K562 (cell line): ENCODE results near the gene METTL3.

Experiments
- ELF1 ChIP-seq: fragments of 200-800 bp; sonication (Bioruptor generic); IDR thresholded peaks from 2 replicates; pipeline ENCODE4 v1.6.1; 2016; ENCODE audit warnings: missing genetic modification characterization, missing compliant biosample characterization
- GABPB1 ChIP-seq: sonication (generic); formaldehyde crosslinking; IDR thresholded peaks from 2 replicates; pipeline ENCODE4 v1.8.0; 2022; ENCODE audit warnings: mild to moderate bottlenecking, missing genetic modification reagents
- MCM5 ChIP-seq: fragments of 450-650 bp; IDR thresholded peaks from 2 replicates; pipeline ENCODE4 v1.6.1; 2016; ENCODE audit warnings: low read depth
- STAT5B ChIP-seq: fragments of 250-450 bp; sonication (Bioruptor Pico); IDR thresholded peaks from 2 replicates; pipeline ENCODE4 v1.8.0; 2021; ENCODE audit warnings: mild to moderate bottlenecking, inconsistent platforms
- XRCC5 ChIP-seq: fragments of 200-400 bp; formaldehyde crosslinking; IDR thresholded peaks from 2 replicates; pipeline ENCODE4 v1.6.1; 2017; ENCODE audit warnings: low read depth, mild to moderate bottlenecking, low read length
- YY1 ChIP-seq, 3 experiments: IDR thresholded peaks; 2 replicates each; pipeline ENCODE4 v1.6.1; 2011; ENCODE audit warnings: low read length in 2 of 3, mild to moderate bottlenecking in 2 of 3, moderate library complexity in 2 of 3, borderline replicate concordance in 1 of 3, control low read depth in 1 of 3, low read depth in 1 of 3; ENCODE audit not compliant: insufficient read depth in 3 of 3, insufficient replicate concordance in 2 of 3, control insufficient read depth in 1 of 3, insufficient read length in 1 of 3; ENCODE audit errors: extremely low read depth in 1 of 3
- TF ChIP-seq, protein P1 (sequence below), 3 experiments: IDR thresholded peaks in 2 of 3; conservative IDR thresholded peaks in 1 of 3; 2 replicates each; pipeline ENCODE4 v1.5.1; 2011 to 2012; ENCODE audit warnings: low read length in 3 of 3, mild to moderate bottlenecking in 3 of 3, control low read depth in 2 of 3, improper control_type of control experiment in 1 of 3, inconsistent platforms in 1 of 3, low read depth in 1 of 3, mixed read lengths in 1 of 3, moderate library complexity in 1 of 3; ENCODE audit not compliant: insufficient read depth in 2 of 3

- TF ChIP-seq XRCC5: no peak
- TF ChIP-seq, protein P1, sequence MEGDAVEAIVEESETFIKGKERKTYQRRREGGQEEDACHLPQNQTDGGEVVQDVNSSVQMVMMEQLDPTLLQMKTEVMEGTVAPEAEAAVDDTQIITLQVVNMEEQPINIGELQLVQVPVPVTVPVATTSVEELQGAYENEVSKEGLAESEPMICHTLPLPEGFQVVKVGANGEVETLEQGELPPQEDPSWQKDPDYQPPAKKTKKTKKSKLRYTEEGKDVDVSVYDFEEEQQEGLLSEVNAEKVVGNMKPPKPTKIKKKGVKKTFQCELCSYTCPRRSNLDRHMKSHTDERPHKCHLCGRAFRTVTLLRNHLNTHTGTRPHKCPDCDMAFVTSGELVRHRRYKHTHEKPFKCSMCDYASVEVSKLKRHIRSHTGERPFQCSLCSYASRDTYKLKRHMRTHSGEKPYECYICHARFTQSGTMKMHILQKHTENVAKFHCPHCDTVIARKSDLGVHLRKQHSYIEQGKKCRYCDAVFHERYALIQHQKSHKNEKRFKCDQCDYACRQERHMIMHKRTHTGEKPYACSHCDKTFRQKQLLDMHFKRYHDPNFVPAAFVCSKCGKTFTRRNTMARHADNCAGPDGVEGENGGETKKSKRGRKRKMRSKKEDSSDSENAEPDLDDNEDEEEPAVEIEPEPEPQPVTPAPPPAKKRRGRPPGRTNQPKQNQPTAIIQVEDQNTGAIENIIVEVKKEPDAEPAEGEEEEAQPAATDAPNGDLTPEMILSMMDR (IDR thresholded peaks at IDR 0.05 in 2 of 3, conservative IDR thresholded peaks at IDR 0.05 in 1 of 3; ENCODE audit: insufficient read depth in 2 of 3, low read depth in 1 of 3, low read length in 3 of 3): no peak
- TF ChIP-seq STAT5B (CRISPR knock-in tag): no peak
- TF ChIP-seq YY1 (IDR thresholded peaks at IDR 0.05; ENCODE audit: borderline replicate concordance in 1 of 3, control insufficient read depth in 1 of 3, extremely low read depth in 1 of 3, insufficient read depth in 3 of 3, insufficient read length in 1 of 3, insufficient replicate concordance in 2 of 3, low read depth in 1 of 3, low read length in 2 of 3): no peak
- no peak for TF ChIP-seq MCM5
- TF ChIP-seq GABPB1 (CRISPR knock-in tag): no peak
- no peak for TF ChIP-seq ELF1 (tag)
These were observed 22.2 kb upstream of the METTL3 start for GRCh38 chr14:21533294-21533693.
